ENCODE measurements around the gene EOLA1. TPM values are rescaled to one million over a fixed set of nuclear protein-coding genes. Genes with fewer than 3 reads are reported as not detected.
A peak's percentile ranks its signal among the peaks of the same experiment; 100 is the strongest.

Gene EOLA1
- total RNA-seq, 6 experiments from 2014 or later = 5.2 to 13.3 (median 11.7) TPM

- intact Hi-C loops (cut with DNase I) = no loop called here
- H3K4me3 ChIP-seq = no peak overlapping the region
- DNase-seq = no peak
- no peaks in the 10 kb centered on the region for H3K9me3 ChIP-seq
- WGBS (ENCODE audit: insufficient coverage, low coverage, low lambda C conversion rate, missing lambda C conversion rate) = 77% methylated on average over 9 of the region's 9 CpGs
- no peaks in the 10 kb centered on the region for H3K4me1 ChIP-seq
- peak overlapping the region in 1 of 3 donors; percentile 70 for H3K27ac ChIP-seq
- H3K36me3 ChIP-seq = no peaks in the 10 kb centered on the region
- no peak for ATAC-seq
- TF ChIP-seq CTCF (IDR thresholded peaks at IDR 0.05) (no peak), POLR2A (IDR thresholded peaks at IDR 0.05) (no peak)
- H3K27me3 ChIP-seq = no peaks in the 10 kb centered on the region
These were observed 35.1 kb upstream of the EOLA1 start for GRCh38 chrX:149505671-149506070.

GRCh38 chrX:149506349-149506748 lies 34.5 kb upstream of the EOLA1 start:
- intact Hi-C loops (cut with DNase I) = no loop called here
- H3K9me3 ChIP-seq = no peaks in the 10 kb centered on the region
- H3K36me3 ChIP-seq = no peaks in the 10 kb centered on the region
- no peaks in the 10 kb centered on the region for H3K27me3 ChIP-seq
- ATAC-seq = no peak
- no peaks in the 10 kb centered on the region for H3K4me1 ChIP-seq
- TF ChIP-seq POLR2A (IDR thresholded peaks at IDR 0.05) (no peak), CTCF (IDR thresholded peaks at IDR 0.05) (no peak)
- no peak overlapping the region for H3K27ac ChIP-seq
- H3K4me3 ChIP-seq = no peak overlapping the region
- DNase-seq = no peak
- WGBS (ENCODE audit: insufficient coverage, low coverage, low lambda C conversion rate, missing lambda C conversion rate) = 57% methylated on average over 2 of the region's 2 CpGs

GRCh38 chrX:149508467-149508866 lies 32.3 kb upstream of the EOLA1 start:
- intact Hi-C loops (cut with DNase I) = no loop called here
- ATAC-seq (no peak), DNase-seq (no peak)
- H3K27ac ChIP-seq = no peak overlapping the region
- H3K4me3 ChIP-seq = no peak overlapping the region
- H3K9me3 ChIP-seq = no peaks in the 10 kb centered on the region
- H3K4me1 ChIP-seq = no peaks in the 10 kb centered on the region
- TF ChIP-seq POLR2A (IDR thresholded peaks at IDR 0.05) (no peak), CTCF (IDR thresholded peaks at IDR 0.05) (no peak)
- 47% methylated on average over 1 of the region's 1 CpG for WGBS (ENCODE audit: insufficient coverage, low coverage, low lambda C conversion rate, missing lambda C conversion rate)
- no peaks in the 10 kb centered on the region for H3K27me3 ChIP-seq
- H3K36me3 ChIP-seq = no peaks in the 10 kb centered on the region

- no peaks in the 10 kb centered on the region for H3K36me3 ChIP-seq
- 28% methylated on average over 4 of the region's 4 CpGs for WGBS (ENCODE audit: insufficient coverage, low coverage, low lambda C conversion rate, missing lambda C conversion rate)
- ATAC-seq (no peak), DNase-seq (no peak)
- H3K4me3 ChIP-seq = no peak overlapping the region
- intact Hi-C loops (cut with DNase I) = no loop called here
- H3K9me3 ChIP-seq = no peaks in the 10 kb centered on the region
- no peaks in the 10 kb centered on the region for H3K4me1 ChIP-seq
- H3K27ac ChIP-seq = no peak overlapping the region
- TF ChIP-seq CTCF (IDR thresholded peaks at IDR 0.05) = no peak
- TF ChIP-seq POLR2A (IDR thresholded peaks at IDR 0.05) = no peak
- no peaks in the 10 kb centered on the region for H3K27me3 ChIP-seq
These were observed 30.4 kb upstream of the EOLA1 start for GRCh38 chrX:149510386-149510785.

- ATAC-seq = no peak
- intact Hi-C loops (cut with DNase I) = no loop called here
- WGBS (ENCODE audit: insufficient coverage, low coverage, low lambda C conversion rate, missing lambda C conversion rate) = 53% methylated on average over 5 of the region's 5 CpGs
- Histone ChIP-seq H3K36me3 (no peaks in the 10 kb centered on the region), H3K4me1 (no peaks in the 10 kb centered on the region), H3K9me3 (no peaks in the 10 kb centered on the region), H3K27ac (no peak overlapping the region), H3K27me3 (no peaks in the 10 kb centered on the region), H3K4me3 (no peak overlapping the region)
- no peak for DNase-seq
- no peak for TF ChIP-seq POLR2A (IDR thresholded peaks at IDR 0.05)
- TF ChIP-seq CTCF (IDR thresholded peaks at IDR 0.05) = no peak
These were observed 29.7 kb upstream of the EOLA1 start for GRCh38 chrX:149511081-149511480.
